NCI-H1092 treated with DMSO at 0.1 percent for 48 hours (cell line): Measurements from ENCODE around the gene ENTREP1.
"Not testable (repeated sequence)": the region's sequence is repeated elsewhere in the genome, so short reads cannot be mapped to it uniquely, and the experiment has no call there.

Experiments used
- DNase-seq: peaks from one replicate; lab custom pipeline; 2025; lab: John Stamatoyannopoulos, UW

Gene ENTREP1

GRCh38 chr9:69371001-69371400, 46.0 kb downstream of the ENTREP1 start:
- DNase-seq: no peak

DNA sequence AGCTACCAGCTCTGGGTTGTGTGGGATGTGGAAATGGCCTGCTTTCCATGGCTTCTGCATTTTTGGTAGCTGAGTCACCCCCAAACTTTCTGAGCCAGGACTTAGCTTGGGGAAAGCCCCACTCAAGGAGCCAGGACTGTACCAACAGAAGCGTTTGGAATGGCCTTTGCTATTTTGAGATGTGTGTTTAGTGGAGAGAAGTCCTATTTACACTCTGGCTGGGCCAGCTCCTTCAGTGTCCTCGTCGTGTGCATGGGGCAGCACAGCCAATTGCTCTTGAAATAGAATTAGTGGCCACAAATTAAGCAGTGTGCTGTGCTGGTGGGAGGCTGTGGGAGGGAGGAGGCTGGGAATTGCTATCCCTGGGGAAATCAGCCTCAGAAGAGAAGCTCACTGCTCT, 51.6 kb downstream of the ENTREP1 start:
- DNase-seq: no peak

- DNase-seq: no peak
These were observed 52.3 kb downstream of the ENTREP1 start for GRCh38 chr9:69377291-69377690.

DNA sequence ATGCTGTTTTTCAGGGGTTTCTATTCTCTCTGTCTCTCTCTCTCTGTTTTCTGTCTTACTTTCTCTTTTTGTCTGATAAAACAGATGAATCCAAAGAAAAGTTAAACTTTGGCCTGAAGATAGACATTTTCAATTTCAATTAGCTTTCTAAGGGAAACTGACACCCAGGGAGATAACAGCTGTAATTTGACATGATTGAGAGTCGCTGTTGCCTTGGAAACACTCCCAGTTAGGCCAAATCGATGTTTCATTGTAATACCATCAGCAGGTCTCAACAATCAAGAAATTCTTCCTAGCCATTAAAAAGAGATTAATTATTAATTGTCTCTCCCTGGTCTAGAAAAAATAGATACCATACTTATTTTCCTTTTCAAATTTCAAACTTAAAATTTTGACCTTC, 53.0 kb downstream of the ENTREP1 start:
- DNase-seq: no peak

- no peak for DNase-seq
These were observed 54.4 kb downstream of the ENTREP1 start for GRCh38 chr9:69379270-69379982.

DNA sequence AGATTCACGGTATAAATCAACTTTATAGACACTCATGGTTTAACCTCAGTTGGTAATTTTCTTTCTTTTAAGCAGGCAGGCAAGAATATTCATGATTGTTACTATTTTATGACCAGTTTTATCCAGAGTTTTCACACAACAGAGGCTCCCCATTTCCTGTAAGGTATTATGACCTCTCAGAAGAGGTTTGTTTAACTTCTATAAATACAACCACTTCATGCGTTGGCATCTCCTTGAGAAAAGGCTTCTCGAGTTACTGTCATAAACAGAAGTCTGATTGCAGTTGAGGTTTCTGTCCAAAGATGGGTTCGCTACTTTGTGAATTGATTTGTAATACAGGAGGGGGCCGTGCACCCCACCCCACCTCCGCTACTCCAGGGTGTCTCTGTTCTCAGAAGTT, 55.3 kb downstream of the ENTREP1 start:
- DNase-seq: no peak

GRCh38 chr9:69380811-69381210, 55.8 kb downstream of the ENTREP1 start:
- no peak for DNase-seq

- no peak for DNase-seq
These were observed 57.1 kb downstream of the ENTREP1 start for GRCh38 chr9:69382135-69382534.

GRCh38 chr9:69385581-69386033, 60.6 kb downstream of the ENTREP1 start:
- DNase-seq: no peak

DNA sequence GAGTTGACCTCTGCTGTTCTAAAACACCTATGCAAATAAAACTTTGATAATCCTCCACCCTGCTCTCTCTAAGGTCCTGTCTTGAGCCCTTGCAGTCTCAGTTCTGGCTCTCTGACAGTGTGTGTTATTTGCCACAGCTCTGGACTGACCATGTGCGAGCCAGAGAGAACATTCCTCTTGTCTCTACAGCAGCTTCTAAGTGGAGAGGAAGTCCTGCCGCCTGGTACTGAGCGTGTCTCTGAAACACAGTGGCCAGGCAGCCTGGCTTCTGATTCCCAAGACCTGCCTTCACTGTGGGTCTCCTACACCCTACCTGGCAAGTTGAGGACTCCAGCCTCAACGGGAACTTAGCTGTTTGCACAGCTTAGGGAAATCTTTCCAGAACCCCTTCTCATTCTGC, 61.6 kb downstream of the ENTREP1 start:
- DNase-seq: no peak

DNA sequence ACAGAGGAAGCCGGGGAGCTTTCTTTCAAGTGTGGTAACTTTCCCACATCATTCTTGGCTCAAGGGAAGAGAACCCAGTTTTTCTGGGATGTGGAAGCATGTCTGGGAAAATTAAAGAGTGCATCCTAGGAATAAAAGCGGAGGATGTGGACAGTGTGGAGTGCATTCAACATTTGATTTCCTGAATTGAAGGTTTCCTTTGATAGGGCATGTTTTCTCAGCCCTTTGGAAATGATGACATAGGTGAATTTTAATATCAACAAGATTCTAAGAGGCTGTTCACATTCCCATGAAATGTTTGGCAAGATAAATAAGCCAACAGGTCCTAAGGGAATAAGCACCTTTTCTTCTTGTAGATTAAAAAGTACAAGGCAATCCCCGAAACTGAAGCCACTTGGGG, 63.6 kb downstream of the ENTREP1 start:
- DNase-seq: no peak

- DNase-seq: no peak
These were observed 64.5 kb downstream of the ENTREP1 start for GRCh38 chr9:69389437-69389995.

DNA sequence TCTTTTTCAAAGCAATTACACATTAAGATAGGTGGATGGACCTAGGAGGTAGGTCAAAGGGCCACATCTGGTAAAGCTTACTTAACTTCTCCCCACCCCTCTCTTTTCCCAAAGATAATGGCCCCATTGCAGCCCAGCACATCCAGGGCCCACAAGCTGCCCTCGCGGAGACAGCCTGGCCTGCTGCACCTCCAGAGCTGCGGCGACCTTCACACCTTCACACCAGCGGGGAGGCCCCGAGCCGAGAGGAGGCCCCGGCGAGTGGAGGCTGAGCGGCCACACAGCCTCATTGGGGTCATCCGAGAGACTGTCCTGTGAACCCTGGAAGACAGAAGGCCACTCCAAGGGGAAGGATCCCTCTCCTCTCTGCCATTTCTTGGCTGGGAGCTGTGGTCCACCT, 66.5 kb downstream of the ENTREP1 start:
- DNase-seq: no peak

GRCh38 chr9:69391946-69392345, 66.9 kb downstream of the ENTREP1 start:
- no peak for DNase-seq

DNA sequence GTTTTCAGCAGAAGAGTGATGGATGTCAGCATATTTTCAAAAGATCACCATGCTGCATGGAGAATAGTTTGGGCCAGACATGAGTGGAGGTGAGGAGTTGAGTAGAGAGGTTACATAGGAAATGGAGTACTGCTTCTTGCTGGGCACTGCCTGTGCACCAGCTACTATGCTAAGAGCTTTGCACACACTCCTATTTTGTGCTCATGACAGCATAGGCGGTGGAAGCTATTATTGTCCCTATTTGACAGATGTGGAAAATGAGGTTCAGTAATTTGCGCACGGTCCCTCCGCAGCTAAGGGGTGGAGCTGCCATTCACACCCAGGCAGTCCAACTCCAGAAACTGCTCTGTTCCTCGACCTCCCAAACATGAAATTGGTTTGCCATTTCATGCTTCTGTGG, 67.8 kb downstream of the ENTREP1 start:
- no peak for DNase-seq

DNA sequence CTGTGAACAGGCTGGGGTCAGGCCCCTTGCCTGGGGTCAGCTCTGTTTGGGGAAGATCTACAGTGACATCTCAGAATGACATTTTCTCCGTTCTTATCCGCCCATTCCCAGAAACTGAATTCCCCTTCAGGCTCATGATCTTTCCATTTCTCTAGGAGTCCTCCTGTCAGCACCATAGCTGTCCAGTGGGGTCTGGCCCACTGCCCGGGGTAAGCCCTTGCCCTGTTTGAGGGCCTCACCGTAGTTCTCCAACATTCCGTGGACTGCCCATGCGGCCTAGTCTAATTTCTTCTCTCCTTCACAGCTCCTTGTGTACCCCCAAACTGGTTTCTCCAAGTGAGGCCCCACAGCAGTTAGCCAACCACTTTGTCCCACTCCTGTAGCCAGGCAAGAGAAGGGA, 68.4 kb downstream of the ENTREP1 start:
- DNase-seq: no peak

- DNase-seq: no peak
These were observed 70.7 kb downstream of the ENTREP1 start for GRCh38 chr9:69395718-69396117.

- DNase-seq: no peak
These were observed 71.7 kb downstream of the ENTREP1 start for GRCh38 chr9:69396759-69397158.

DNA sequence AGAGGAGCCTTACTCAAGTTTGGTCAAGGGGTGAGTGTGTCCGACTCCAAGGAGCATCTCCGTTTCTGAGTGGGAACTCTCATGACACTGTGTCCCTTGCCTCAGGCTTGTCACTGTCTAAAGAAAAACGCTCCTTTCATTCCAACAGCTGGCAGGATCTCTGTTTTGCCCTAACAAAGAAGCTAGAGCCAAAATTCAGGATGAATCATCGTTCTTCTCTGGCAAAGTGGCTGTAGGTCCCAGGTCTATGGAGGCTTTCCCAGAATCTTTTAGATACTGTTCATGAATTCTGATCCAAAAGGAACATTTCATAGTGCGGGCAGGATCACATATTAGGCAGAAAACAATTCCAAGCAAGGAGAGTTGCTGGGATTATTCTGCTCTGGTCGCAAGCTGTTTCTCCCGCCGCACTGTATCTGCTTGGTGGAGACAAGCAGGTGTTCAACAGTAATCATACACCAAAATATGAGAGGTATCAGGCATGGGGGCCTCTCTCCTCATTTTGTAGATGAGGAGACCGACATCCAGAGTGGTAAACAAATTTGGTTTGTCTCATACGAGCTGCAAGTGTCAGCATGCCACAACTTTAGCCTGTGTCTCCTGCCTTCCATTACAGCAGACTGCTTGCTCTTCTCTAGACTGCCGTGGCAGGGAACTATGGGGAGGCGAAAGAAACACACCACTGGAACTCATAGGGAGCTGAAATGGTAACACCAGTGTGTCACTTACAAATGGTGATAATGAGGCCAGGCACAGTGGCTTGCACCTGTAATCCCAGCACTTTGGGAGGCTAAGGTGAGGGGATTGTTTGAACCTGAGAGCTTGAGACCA, 72.6 kb downstream of the ENTREP1 start:
- no peak for DNase-seq

- no peak for DNase-seq
These were observed 75.5 kb downstream of the ENTREP1 start for GRCh38 chr9:69400470-69400869.

- DNase-seq: not testable (repeated sequence)
These were observed 84.9 kb downstream of the ENTREP1 start for GRCh38 chr9:69409936-69410335.

GRCh38 chr9:69411246-69411645, 86.2 kb downstream of the ENTREP1 start:
- no peak for DNase-seq
